KMS-11 (cell line): ENCODE results near the gene DBT.

Source experiments
- H2AFZ ChIP-seq: fragments of 200-600 bp; sonication (generic); 2 replicates; pipeline ENCODE4 v1.6.1; 2016; ENCODE audit warnings: antibody characterized with exemption, mixed run types, low read depth
- H3K27ac ChIP-seq: fragments of 200-600 bp; sonication (generic); 2 replicates; pipeline ENCODE4 v1.6.1; 2016; ENCODE audit warnings: mild to moderate bottlenecking, mixed run types
- H3K27me3 ChIP-seq: fragments of 200-600 bp; sonication (generic); 2 replicates; pipeline ENCODE4 v1.6.1; 2017; ENCODE audit warnings: mild to moderate bottlenecking, low read depth, mixed run types, moderate library complexity; ENCODE audit not compliant: insufficient read depth
- H3K36me3 ChIP-seq: fragments of 200-600 bp; sonication (generic); 2 replicates; pipeline ENCODE4 v1.6.1; 2017; ENCODE audit warnings: mild to moderate bottlenecking, mixed run types; ENCODE audit not compliant: insufficient read depth
- H3K4me1 ChIP-seq: fragments of 200-600 bp; sonication (generic); 2 replicates; pipeline ENCODE4 v1.6.1; 2016; ENCODE audit warnings: mild to moderate bottlenecking, low read depth, mixed run types; ENCODE audit not compliant: poor library complexity, severe bottlenecking
- H3K4me2 ChIP-seq: fragments of 200-600 bp; sonication (generic); 2 replicates; pipeline ENCODE4 v1.7.0; 2016; ENCODE audit warnings: mild to moderate bottlenecking, mixed run types
- H3K4me3 ChIP-seq: fragments of 200-600 bp; sonication (generic); IDR thresholded peaks from 2 replicates; pipeline ENCODE4 v1.6.1; 2017; ENCODE audit warnings: low read depth, low read length, mixed read lengths; ENCODE audit not compliant: insufficient read depth
- H3K79me2 ChIP-seq: fragments of 200-600 bp; sonication (generic); 2 replicates; pipeline ENCODE4 v1.6.1; 2016; ENCODE audit warnings: low read depth, mixed run types; ENCODE audit not compliant: insufficient read depth
- H3K9ac ChIP-seq: fragments of 200-600 bp; sonication (generic); 2 replicates; pipeline ENCODE4 v1.6.1; 2016; ENCODE audit warnings: mild to moderate bottlenecking, mixed run types
- H4K20me1 ChIP-seq: fragments of 200-600 bp; sonication (generic); 2 replicates; pipeline ENCODE4 v1.6.1; 2016; ENCODE audit warnings: mild to moderate bottlenecking, mixed run types; ENCODE audit not compliant: insufficient read depth
- TF ChIP-seq, protein P1 (sequence below): fragments of 200-600 bp; sonication (generic); conservative IDR thresholded peaks from 2 replicates; pipeline ENCODE4 v1.6.1; 2017; ENCODE audit warnings: low read depth, mild to moderate bottlenecking, antibody characterized with exemption, low read length, moderate library complexity, mixed read lengths

DBT gene

DNA sequence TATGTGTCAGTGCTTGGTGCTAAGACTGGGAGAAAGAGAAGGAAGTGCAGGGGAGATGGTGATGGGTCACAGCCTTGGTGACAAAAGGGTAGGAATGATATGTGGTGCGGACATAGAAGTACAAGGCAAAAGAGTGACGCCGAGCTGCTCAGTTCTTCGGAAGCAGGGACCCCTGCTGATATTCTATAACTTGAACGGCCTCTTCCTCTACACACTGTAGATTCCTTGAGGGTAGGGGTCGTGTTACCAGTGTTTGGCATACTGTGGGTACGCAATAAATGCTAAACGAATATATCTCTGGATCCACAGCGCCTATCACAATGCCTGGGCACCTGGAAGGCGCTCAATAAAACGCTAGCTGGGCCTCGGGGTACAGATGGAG lies 488 bp downstream of the DBT start:
- H3K27ac ChIP-seq = peak overlapping the region; percentile 32; the same call in 1 of the 2 replicates
- no peaks in the 10 kb centered on the region for H3K36me3 ChIP-seq
- H3K4me1 ChIP-seq = peaks cover 7% of the 10 kb centered on the region
- H3K27me3 ChIP-seq = no peaks in the 10 kb centered on the region
- H3K9ac ChIP-seq = peak overlapping the region; percentile 73; the same call in 1 of the 2 replicates
- H3K79me2 ChIP-seq = no peaks in the 10 kb centered on the region
- peak overlapping the region; percentile 68 for H3K4me2 ChIP-seq
- no peaks in the 10 kb centered on the region for H4K20me1 ChIP-seq
- H2AFZ ChIP-seq = peak overlapping the region; percentile 72
- H3K4me3 ChIP-seq = peak overlapping the region; percentile 70
- TF ChIP-seq, protein P1, sequence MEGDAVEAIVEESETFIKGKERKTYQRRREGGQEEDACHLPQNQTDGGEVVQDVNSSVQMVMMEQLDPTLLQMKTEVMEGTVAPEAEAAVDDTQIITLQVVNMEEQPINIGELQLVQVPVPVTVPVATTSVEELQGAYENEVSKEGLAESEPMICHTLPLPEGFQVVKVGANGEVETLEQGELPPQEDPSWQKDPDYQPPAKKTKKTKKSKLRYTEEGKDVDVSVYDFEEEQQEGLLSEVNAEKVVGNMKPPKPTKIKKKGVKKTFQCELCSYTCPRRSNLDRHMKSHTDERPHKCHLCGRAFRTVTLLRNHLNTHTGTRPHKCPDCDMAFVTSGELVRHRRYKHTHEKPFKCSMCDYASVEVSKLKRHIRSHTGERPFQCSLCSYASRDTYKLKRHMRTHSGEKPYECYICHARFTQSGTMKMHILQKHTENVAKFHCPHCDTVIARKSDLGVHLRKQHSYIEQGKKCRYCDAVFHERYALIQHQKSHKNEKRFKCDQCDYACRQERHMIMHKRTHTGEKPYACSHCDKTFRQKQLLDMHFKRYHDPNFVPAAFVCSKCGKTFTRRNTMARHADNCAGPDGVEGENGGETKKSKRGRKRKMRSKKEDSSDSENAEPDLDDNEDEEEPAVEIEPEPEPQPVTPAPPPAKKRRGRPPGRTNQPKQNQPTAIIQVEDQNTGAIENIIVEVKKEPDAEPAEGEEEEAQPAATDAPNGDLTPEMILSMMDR = no peak

DNA sequence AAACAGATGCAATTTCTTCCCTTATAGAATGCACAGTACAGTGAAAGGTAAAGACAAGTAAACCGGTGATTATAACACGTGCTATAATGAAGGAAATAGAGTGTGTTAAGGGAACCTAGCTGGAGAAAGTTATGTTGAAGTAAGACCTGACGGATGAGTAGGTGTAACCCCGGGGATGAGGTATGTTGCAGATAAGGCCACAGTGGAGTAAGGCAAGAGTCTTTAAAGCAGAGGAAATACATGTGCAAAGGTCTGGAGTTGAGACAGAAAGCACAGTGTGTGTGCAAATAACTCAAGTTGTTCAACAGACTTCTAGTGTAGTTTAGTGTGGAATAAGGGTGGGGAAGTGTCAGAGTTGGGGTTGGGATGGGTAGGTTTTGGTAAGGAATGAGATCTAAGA lies 2.9 kb downstream of the DBT start:
- TF ChIP-seq, protein P1 = no peak
- no peak overlapping the region for H3K4me2 ChIP-seq
- H4K20me1 ChIP-seq = no peaks in the 10 kb centered on the region
- no peak overlapping the region for H3K4me3 ChIP-seq
- peaks cover 7% of the 10 kb centered on the region for H3K4me1 ChIP-seq
- no peak overlapping the region for H3K9ac ChIP-seq
- H2AFZ ChIP-seq = no peak overlapping the region
- no peaks in the 10 kb centered on the region for H3K36me3 ChIP-seq
- no peak overlapping the region for H3K27ac ChIP-seq
- H3K27me3 ChIP-seq = no peaks in the 10 kb centered on the region
- no peaks in the 10 kb centered on the region for H3K79me2 ChIP-seq

DNA sequence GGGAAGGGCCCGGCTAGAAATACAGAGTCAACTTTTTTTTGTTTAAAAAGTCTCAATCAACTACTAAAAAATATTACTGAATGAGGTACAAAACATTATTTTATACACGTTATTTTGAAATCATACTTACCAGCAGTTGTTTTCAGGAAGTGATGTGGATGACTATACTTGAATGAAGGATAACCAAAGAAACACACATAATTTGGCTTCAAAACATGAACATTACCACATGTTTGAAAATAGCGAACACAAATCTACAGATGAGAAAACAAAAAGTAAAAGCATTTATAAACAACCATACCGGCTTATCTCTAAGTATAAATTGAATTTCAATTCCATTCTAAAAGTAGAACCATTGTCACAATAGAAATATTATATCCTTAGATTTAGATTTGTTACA lies 9.0 kb downstream of the DBT start:
- no peak overlapping the region for H3K4me2 ChIP-seq
- H4K20me1 ChIP-seq = no peaks in the 10 kb centered on the region
- H3K27me3 ChIP-seq = no peaks in the 10 kb centered on the region
- TF ChIP-seq, protein P1 = no peak
- H3K27ac ChIP-seq = no peak overlapping the region
- H3K9ac ChIP-seq = no peak overlapping the region
- H3K4me3 ChIP-seq = no peak overlapping the region
- H3K4me1 ChIP-seq = no peaks in the 10 kb centered on the region
- no peak overlapping the region for H2AFZ ChIP-seq
- no peaks in the 10 kb centered on the region for H3K79me2 ChIP-seq
- H3K36me3 ChIP-seq = no peaks in the 10 kb centered on the region

DNA sequence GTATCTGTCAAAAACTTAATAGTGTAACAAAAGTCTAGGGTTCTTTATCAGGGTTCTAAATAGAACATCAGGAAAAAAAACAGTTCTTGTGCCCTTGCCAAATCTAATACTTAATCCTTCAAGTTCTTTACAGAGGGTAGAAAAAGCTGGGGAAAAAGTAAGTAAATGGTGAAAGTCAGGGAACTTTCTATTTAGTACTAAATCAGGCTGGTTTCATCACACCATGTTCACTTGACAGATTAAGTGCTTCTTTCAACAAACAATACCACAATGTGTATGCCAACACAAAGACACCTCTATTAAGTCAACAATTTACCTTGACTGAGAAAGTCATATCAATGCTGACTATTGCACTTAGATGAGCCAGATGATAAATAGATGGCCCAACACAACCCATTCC lies 9.7 kb downstream of the DBT start:
- H3K4me1 ChIP-seq = no peaks in the 10 kb centered on the region
- TF ChIP-seq, protein P1 = no peak
- no peaks in the 10 kb centered on the region for H4K20me1 ChIP-seq
- no peak overlapping the region for H3K4me3 ChIP-seq
- H3K9ac ChIP-seq = no peak overlapping the region
- no peak overlapping the region for H3K4me2 ChIP-seq
- H2AFZ ChIP-seq = no peak overlapping the region
- H3K79me2 ChIP-seq = no peaks in the 10 kb centered on the region
- no peaks in the 10 kb centered on the region for H3K27me3 ChIP-seq
- H3K27ac ChIP-seq = no peak overlapping the region
- H3K36me3 ChIP-seq = no peaks in the 10 kb centered on the region

DNA sequence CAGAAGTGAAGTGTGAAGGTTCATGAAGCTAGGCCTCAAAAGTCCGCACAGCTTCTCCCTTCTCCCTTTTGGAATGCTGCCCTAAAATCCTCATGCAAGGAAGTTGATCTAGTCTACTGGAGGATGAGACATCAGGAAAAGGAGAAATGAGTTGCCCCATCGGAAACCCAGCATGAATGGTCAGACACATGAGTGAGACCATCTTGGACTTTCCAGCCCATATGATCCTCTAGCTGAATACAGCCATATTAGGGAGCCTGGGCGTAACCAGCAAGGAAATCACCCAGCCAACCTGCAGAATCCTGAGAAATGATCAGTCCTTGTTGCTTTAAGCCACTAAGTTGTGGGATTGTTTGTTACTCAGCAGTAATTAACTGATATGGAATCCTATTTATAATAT lies 12.5 kb downstream of the DBT start:
- Histone ChIP-seq H3K9ac (no peak overlapping the region), H3K36me3 (no peaks in the 10 kb centered on the region), H3K79me2 (no peaks in the 10 kb centered on the region), H3K4me3 (no peak overlapping the region), H3K27me3 (no peaks in the 10 kb centered on the region), H3K4me1 (no peaks in the 10 kb centered on the region), H3K27ac (no peak overlapping the region), H2AFZ (no peak overlapping the region), H4K20me1 (no peaks in the 10 kb centered on the region), H3K4me2 (no peak overlapping the region)
- TF ChIP-seq, protein P1 = no peak
